Iris pigment epithelial cell (primary cell): Measurements from ENCODE around the gene ESPL1.

Experiments used
- DNase-seq: peaks from one replicate; pipeline ENCODE4 v3.0.0-alpha.2; 2011; ENCODE audit warnings: low read depth

Gene ESPL1

DNA sequence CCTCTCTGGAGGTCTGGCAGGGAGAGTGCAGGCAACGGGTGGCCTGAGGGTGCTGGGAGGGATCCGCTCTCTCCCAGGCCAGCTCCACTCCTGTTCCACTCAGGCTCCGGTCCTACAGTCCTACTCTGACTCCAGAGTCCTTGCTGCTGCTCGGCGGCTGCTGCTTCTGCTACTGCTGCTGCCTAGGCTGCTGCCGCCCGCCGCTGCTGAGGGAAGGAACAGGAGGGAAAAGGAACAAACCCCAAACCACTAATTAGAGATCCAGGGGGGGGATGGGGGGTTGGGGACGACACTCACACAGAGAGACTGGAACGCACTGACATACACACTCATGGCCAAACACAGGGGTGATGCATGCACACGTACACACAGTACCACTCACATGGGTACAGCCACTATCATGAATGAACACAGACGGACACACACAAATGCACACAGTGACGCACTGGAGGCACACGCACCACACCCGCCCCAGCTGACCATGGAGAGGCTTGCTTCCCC, 68.1 kb downstream of the ESPL1 start, which contains the start of gene SP7:
Gene SP7, minus strand, starts transcription at position 174 of the 501 bp plus-strand sequence. CDS start 708 bp downstream, outside the sequence.
- DNase-seq = no peak

DNA sequence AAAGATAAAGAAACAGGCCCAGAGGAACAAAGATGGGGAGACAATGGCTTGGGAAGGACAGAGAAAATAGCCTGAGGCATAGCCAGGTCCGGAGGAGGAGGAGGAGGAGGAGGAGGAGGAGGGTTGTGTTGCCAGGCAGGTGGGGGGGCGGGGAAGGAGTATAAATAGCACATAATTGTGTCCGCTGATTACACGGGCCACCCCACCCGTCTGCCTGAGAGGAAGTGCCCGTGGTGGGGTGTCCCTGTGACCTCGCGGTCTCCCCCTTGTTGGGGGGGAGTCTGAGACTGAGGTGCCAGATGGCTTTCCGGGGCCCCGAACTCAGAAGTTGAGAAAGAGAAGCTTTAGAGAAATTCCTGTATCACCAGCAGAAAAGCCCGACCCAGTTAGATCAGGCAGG, 69.9 kb downstream of the ESPL1 start:
- DNase-seq = no peak

DNA sequence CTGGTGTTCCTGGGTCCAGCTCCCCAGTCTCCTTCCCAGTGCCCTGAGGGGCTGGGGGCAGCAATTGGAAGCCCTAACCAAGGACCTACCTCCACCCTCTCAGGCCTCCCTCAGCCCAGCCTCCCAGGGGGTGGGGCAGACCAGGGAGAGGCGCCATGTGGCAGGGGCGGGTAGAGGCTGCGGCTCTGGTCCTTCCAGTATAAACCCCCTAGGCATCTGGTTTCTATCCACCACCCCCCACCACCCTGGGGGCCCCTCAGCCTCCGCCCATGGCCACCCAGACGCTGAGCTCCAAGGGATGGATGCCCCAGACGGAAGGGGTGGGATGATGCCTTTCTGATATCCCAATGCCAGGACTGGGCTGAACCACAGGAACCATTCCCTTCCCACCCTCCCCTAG, 70.8 kb downstream of the ESPL1 start:
- no peak for DNase-seq

- DNase-seq = no peak
Observed at GRCh38 chr12:53340398-53340797, 72.3 kb downstream of the ESPL1 start.
